Left lung (tissue), 14 donors: Measurements from ENCODE around the gene DPH2. TPM values are rescaled to one million over a fixed set of nuclear protein-coding genes. Genes with fewer than 3 reads are reported as not detected.

ENCODE experiments used
- ATAC-seq: fragments of 200-7000 bp; cut with Tn5 transposase; one replicate; pipeline ENCODE4 v1.9.1; 2020; ENCODE audit warnings: moderate library complexity
- DNase-seq, 4 donors: peaks; one replicate each; pipeline ENCODE4 v3.0.0-alpha.2; 2013 to 2020
- H3K27ac ChIP-seq, 2 donors: fragments of 200-600 bp; sonication (generic) in 1 of 2; one replicate each; pipeline versions ENCODE4 v1.5.0 to v1.8.0; 2020 to 2021
- H3K27me3 ChIP-seq, 2 donors: fragments of 200-600 bp; sonication (generic) in 1 of 2; one replicate each; pipeline versions ENCODE4 v1.5.0 to v1.8.0; 2020 to 2021
- H3K36me3 ChIP-seq, 2 donors: fragments of 200-600 bp; sonication (generic) in 1 of 2; one replicate each; pipeline versions ENCODE4 v1.5.0 to v1.8.0; 2020 to 2021
- H3K4me1 ChIP-seq, 2 donors: fragments of 200-600 bp; one replicate each; pipeline ENCODE4 v1.8.0; 2021
- H3K4me3 ChIP-seq, 2 donors: fragments of 200-600 bp; sonication (generic) in 1 of 2; one replicate each; pipeline versions ENCODE4 v1.5.0 to v1.8.0; 2020 to 2021; ENCODE audit warnings: mild to moderate bottlenecking in 1 of 2
- H3K9me3 ChIP-seq, 2 donors: fragments of 200-600 bp; sonication (generic) in 1 of 2; one replicate each; pipeline versions ENCODE4 v1.5.0 to v1.8.0; 2020 to 2021
- CTCF ChIP-seq, 2 donors: fragments of 200-600 bp; sonication (generic) in 1 of 2; IDR thresholded peaks; one replicate each; pipeline versions ENCODE4 v1.5.0 to v1.8.0; 2021; ENCODE audit warnings: antibody characterized with exemption in 2 of 2
- intact Hi-C, 2 donors: fragments of 100-400 bp; cut with DNase I; formaldehyde crosslinking; loops; one replicate each; pipeline versions ENCODE4 v1.11.2 to v1.14.2; 2022
- long read RNA-seq, 12 donors: library from polyadenylated mRNA in 2 of 12; unstranded in 2 of 12; transcript quantifications; one replicate each; pipeline ENCODE4 v2.0.0 and lab custom pipeline, GENCODE V29; 2019 to 2026
- polyA plus RNA-seq, 6 donors: library from polyadenylated mRNA; unstranded; fragments of 120-200 nt; gene quantifications; one replicate each; pipeline ENCODE4 v1.2.1, GENCODE V29; 2013; ENCODE audit not compliant: insufficient read length in 6 of 6
- total RNA-seq, 2 donors: library from RNA; stranded (reverse); fragmentation: NEBNext Ultra II Directional; extraction: Animal tissue kit (Norgen Biotek cat#: 25700); gene quantifications; one replicate each; pipeline ENCODE4 v1.2.1, GENCODE V29; 2021
- donor health status: DM: no; HTN: yes; CAD: no.
- donor health status: DM: no; HTN: no; CAD: no.

DPH2 gene
- total RNA-seq (10 to 100 TPM; 13.5 to 23.4 TPM), polyA plus RNA-seq (10 to 100 TPM; 17.2 to 24.8 (median 18.9) TPM)
- long read RNA-seq, donor 1, partial matches to known transcripts, result 0 of 7 reads
- long read RNA-seq, donor 1, other reads (novel, unspliced or antisense), result 0 of 7 reads
- long read RNA-seq, donor 2, partial matches to known transcripts, result 17 of 23 reads
- long read RNA-seq, donor 2, other reads (novel, unspliced or antisense), result 0 of 23 reads
- long read RNA-seq, donor 3, partial matches to known transcripts, result 0 of 5 reads
- long read RNA-seq, donor 3, other reads (novel, unspliced or antisense), result 0 of 5 reads
- long read RNA-seq, donor 4, transcript DPH2-201 (6 exons, 2,472 nt), result major isoform, 9 of 11 reads
- long read RNA-seq, donor 4, partial matches to known transcripts, result 0 of 11 reads
- long read RNA-seq, donor 4, other reads (novel, unspliced or antisense), result 1 of 11 reads
- long read RNA-seq, donor 5, partial matches to known transcripts, result 0 of 6 reads
- long read RNA-seq, donor 5, other reads (novel, unspliced or antisense), result 0 of 6 reads
- long read RNA-seq, donor 6, partial matches to known transcripts, result 9 of 12 reads
- long read RNA-seq, donor 6, other reads (novel, unspliced or antisense), result 0 of 12 reads
- long read RNA-seq, donor 7, partial matches to known transcripts, result 0 of 2 reads
- long read RNA-seq, donor 7, other reads (novel, unspliced or antisense), result 0 of 2 reads
- long read RNA-seq, donor 8, partial matches to known transcripts, result 13 of 14 reads
- long read RNA-seq, donor 8, other reads (novel, unspliced or antisense), result 0 of 14 reads
- long read RNA-seq, donor 9, result 0 reads
- long read RNA-seq, donor 10, transcript DPH2-201 (6 exons, 2,472 nt), result major isoform, 6 of 11 reads
- long read RNA-seq, donor 10, partial matches to known transcripts, result 2 of 11 reads
- long read RNA-seq, donor 10, other reads (novel, unspliced or antisense), result 1 of 11 reads
- long read RNA-seq, donor 11, partial matches to known transcripts, result 0 of 5 reads
- long read RNA-seq, donor 11, other reads (novel, unspliced or antisense), result 0 of 5 reads
- long read RNA-seq, donor 12, partial matches to known transcripts, result 0 of 2 reads
- long read RNA-seq, donor 12, other reads (novel, unspliced or antisense), result 0 of 2 reads

- no peaks in the 10 kb centered on the region for H3K9me3 ChIP-seq
- peak; percentile 94 to 98 (median 98) for DNase-seq
- H3K4me3 ChIP-seq, result peak within 1 kb of the TSS; percentile 62 to 69
- no peaks in the 10 kb centered on the region for H3K27me3 ChIP-seq
- ATAC-seq, result peak; percentile 93
- H3K36me3 ChIP-seq, result peaks cover 0 to 36% of the 10 kb centered on the region in 2 donors
- peaks cover 11 to 23% of the 10 kb centered on the region in 2 donors for H3K4me1 ChIP-seq
- peak in 1 of 2 donors; percentile 18 for TF ChIP-seq CTCF (IDR thresholded peaks at IDR 0.05)
- intact Hi-C loops, result no loop called here
- no peak within 1 kb of the TSS for H3K27ac ChIP-seq
Measured at GRCh38 chr1:43969746-43970466, at the start of gene DPH2. DPH2 (plus strand) TSS chr1:43970010; CDS start chr1:43970176, 166 bp downstream.

- Histone ChIP-seq H3K27ac (no peak overlapping the region), H3K9me3 (no peaks in the 10 kb centered on the region), H3K4me3 (no peak overlapping the region), H3K36me3 (no peaks in the 10 kb centered on the region), H3K4me1 (no peaks in the 10 kb centered on the region), H3K27me3 (no peaks in the 10 kb centered on the region)
- intact Hi-C loops, result no loop called here
- no peak for TF ChIP-seq CTCF (IDR thresholded peaks at IDR 0.05)
- DNase-seq (no peak), ATAC-seq (no peak)
Measured at GRCh38 chr1:43921022-43921421, 48.8 kb upstream of the DPH2 start.

GRCh38 chr1:43924516-43924915 is 45.3 kb upstream of the DPH2 start:
- no peak overlapping the region for H3K27ac ChIP-seq
- no peak for TF ChIP-seq CTCF (IDR thresholded peaks at IDR 0.05)
- H3K27me3 ChIP-seq, result no peaks in the 10 kb centered on the region
- H3K36me3 ChIP-seq, result peaks cover 0 to 6% of the 10 kb centered on the region in 2 donors
- intact Hi-C loops, result no loop called here
- H3K4me1 ChIP-seq, result no peaks in the 10 kb centered on the region
- no peak for DNase-seq
- H3K4me3 ChIP-seq, result no peak overlapping the region
- no peaks in the 10 kb centered on the region for H3K9me3 ChIP-seq
- no peak for ATAC-seq

- TF ChIP-seq CTCF (IDR thresholded peaks at IDR 0.05), result no peak
- H3K9me3 ChIP-seq, result no peaks in the 10 kb centered on the region
- no peak for ATAC-seq
- no peak for DNase-seq
- H3K27me3 ChIP-seq, result no peaks in the 10 kb centered on the region
- intact Hi-C loops, result no loop called here
- H3K27ac ChIP-seq, result no peak overlapping the region
- no peaks in the 10 kb centered on the region for H3K4me1 ChIP-seq
- H3K4me3 ChIP-seq, result no peak overlapping the region
- peaks cover 0 to 6% of the 10 kb centered on the region in 2 donors for H3K36me3 ChIP-seq
Measured at GRCh38 chr1:43925846-43926245, 44.0 kb upstream of the DPH2 start.
